Parathyroid adenoma (tissue), 2 donors: ENCODE results near the gene CAPZA2.

Experiments
- H2AFZ ChIP-seq: fragments of 300-600 bp; sonication (generic); one replicate; pipeline ENCODE4 v1.7.0; 2017; ENCODE audit warnings: antibody characterized with exemption, mild to moderate bottlenecking
- H3K27ac ChIP-seq: fragments of 300-600 bp; sonication (generic); one replicate; pipeline ENCODE4 v1.7.0; 2017
- H3K27me3 ChIP-seq: fragments of 300-600 bp; sonication (generic); one replicate; pipeline ENCODE4 v1.7.0; 2017; ENCODE audit warnings: low read length; ENCODE audit not compliant: control insufficient read depth, insufficient read depth
- H3K36me3 ChIP-seq: fragments of 300-600 bp; sonication (generic); one replicate; pipeline ENCODE4 v1.7.0; 2017; ENCODE audit warnings: low read length; ENCODE audit not compliant: control insufficient read depth, insufficient read depth
- H3K4me1 ChIP-seq: fragments of 300-600 bp; sonication (generic); one replicate; pipeline ENCODE4 v1.7.0; 2017; ENCODE audit warnings: control low read depth
- H3K4me2 ChIP-seq: fragments of 300-600 bp; sonication (generic); one replicate; pipeline ENCODE4 v1.7.0; 2017; ENCODE audit warnings: low read length
- H3K4me3 ChIP-seq: fragments of 300-600 bp; sonication (generic); one replicate; pipeline ENCODE4 v1.7.0; 2017; ENCODE audit warnings: low read depth, low read length
- H3K79me2 ChIP-seq: fragments of 300-600 bp; sonication (generic); one replicate; pipeline ENCODE4 v1.7.0; 2017; ENCODE audit warnings: control low read depth
- H3K9ac ChIP-seq: fragments of 300-600 bp; sonication (generic); one replicate; pipeline ENCODE4 v1.7.0; 2017; ENCODE audit warnings: mild to moderate bottlenecking
- H3K9me3 ChIP-seq: fragments of 300-600 bp; sonication (generic); one replicate; pipeline ENCODE4 v1.7.0; 2017; ENCODE audit warnings: low read length; ENCODE audit not compliant: control insufficient read depth
- CTCF ChIP-seq: fragments of 300-600 bp; sonication (generic); IDR thresholded peaks from one replicate; pipeline ENCODE4 v1.7.0; 2017; ENCODE audit warnings: antibody characterized with exemption, mild to moderate bottlenecking
- donor health status: primary hyperparathyroidism.

CAPZA2 gene

GRCh38 chr7:116834815-116835504 is 27.4 kb upstream of the CAPZA2 start:
- H2AFZ ChIP-seq: no peak overlapping the region
- H3K4me1 ChIP-seq: no peaks in the 10 kb centered on the region
- no peak for TF ChIP-seq CTCF
- H3K27ac ChIP-seq: no peak overlapping the region
- no peaks in the 10 kb centered on the region for H3K9me3 ChIP-seq
- H3K4me3 ChIP-seq: no peak overlapping the region
- no peak overlapping the region for H3K4me2 ChIP-seq
- no peaks in the 10 kb centered on the region for H3K36me3 ChIP-seq
- no peak overlapping the region for H3K9ac ChIP-seq
- no peaks in the 10 kb centered on the region for H3K79me2 ChIP-seq
- H3K27me3 ChIP-seq: no peaks in the 10 kb centered on the region

GRCh38 chr7:116836048-116836447 is 26.3 kb upstream of the CAPZA2 start:
- Histone ChIP-seq H3K9me3 (no peaks in the 10 kb centered on the region), H3K36me3 (no peaks in the 10 kb centered on the region), H3K27ac (no peak overlapping the region), H3K9ac (no peak overlapping the region), H3K27me3 (no peaks in the 10 kb centered on the region), H3K79me2 (no peaks in the 10 kb centered on the region), H2AFZ (no peak overlapping the region), H3K4me1 (no peaks in the 10 kb centered on the region), H3K4me2 (no peak overlapping the region), H3K4me3 (no peak overlapping the region)
- TF ChIP-seq CTCF: no peak

GRCh38 chr7:116836911-116837310 is 25.5 kb upstream of the CAPZA2 start:
- H3K4me3 ChIP-seq: no peak overlapping the region
- no peak overlapping the region for H3K4me2 ChIP-seq
- H3K79me2 ChIP-seq: no peaks in the 10 kb centered on the region
- no peaks in the 10 kb centered on the region for H3K4me1 ChIP-seq
- no peaks in the 10 kb centered on the region for H3K36me3 ChIP-seq
- no peak overlapping the region for H3K9ac ChIP-seq
- H3K27me3 ChIP-seq: no peaks in the 10 kb centered on the region
- H2AFZ ChIP-seq: no peak overlapping the region
- no peaks in the 10 kb centered on the region for H3K9me3 ChIP-seq
- no peak overlapping the region for H3K27ac ChIP-seq
- no peak for TF ChIP-seq CTCF

- no peak for TF ChIP-seq CTCF
- Histone ChIP-seq H3K9me3 (no peaks in the 10 kb centered on the region), H3K4me2 (no peak overlapping the region), H3K27me3 (no peaks in the 10 kb centered on the region), H3K36me3 (no peaks in the 10 kb centered on the region), H3K4me1 (no peaks in the 10 kb centered on the region), H3K79me2 (no peaks in the 10 kb centered on the region), H3K4me3 (no peak overlapping the region), H3K9ac (no peak overlapping the region), H3K27ac (no peak overlapping the region), H2AFZ (no peak overlapping the region)
These were observed 24.8 kb upstream of the CAPZA2 start for GRCh38 chr7:116837586-116837985.

GRCh38 chr7:116840256-116840655 is 22.1 kb upstream of the CAPZA2 start:
- H2AFZ ChIP-seq: no peak overlapping the region
- H3K9me3 ChIP-seq: no peaks in the 10 kb centered on the region
- H3K4me1 ChIP-seq: no peaks in the 10 kb centered on the region
- no peaks in the 10 kb centered on the region for H3K27me3 ChIP-seq
- no peak overlapping the region for H3K27ac ChIP-seq
- TF ChIP-seq CTCF: no peak
- no peak overlapping the region for H3K4me2 ChIP-seq
- H3K36me3 ChIP-seq: no peaks in the 10 kb centered on the region
- H3K9ac ChIP-seq: no peak overlapping the region
- H3K4me3 ChIP-seq: no peak overlapping the region
- no peaks in the 10 kb centered on the region for H3K79me2 ChIP-seq
